ENCODE results near the gene CTNNA1. TPM values are rescaled to one million over a fixed set of nuclear protein-coding genes. Genes with fewer than 3 reads are reported as not detected.

The CTNNA1 gene
- total and polyA plus RNA-seq, 2 experiments from 2014 or later = 194 to 393 TPM

GRCh38 chr5:138972836-138973235, 219.6 kb downstream of the CTNNA1 start:
- H3K79me2 ChIP-seq (ENCODE audit: insufficient read depth) = no peaks in the 10 kb centered on the region
- no peak overlapping the region for H3K27ac ChIP-seq
- H2AFZ ChIP-seq = no peak overlapping the region
- no peaks in the 10 kb centered on the region for H3K9me3 ChIP-seq (ENCODE audit: low read depth)
- WGBS, 2 experiments (ENCODE audit: low coverage in 1 of 2, low lambda C conversion rate in 2 of 2, missing lambda C conversion rate in 2 of 2) = 77 to 81% methylated on average over 4 of the region's 4 CpGs
- in situ Hi-C loops (cut with MboI) = no loop called here
- no peak for DNase-seq
- no peaks in the 10 kb centered on the region for H4K20me1 ChIP-seq (ENCODE audit: insufficient read depth)
- no peak overlapping the region for H3K4me2 ChIP-seq (ENCODE audit: unreplicated experiment)
- no peak overlapping the region for H3K4me3 ChIP-seq
- H3F3A ChIP-seq (ENCODE audit: insufficient read depth) = peaks cover 22% of the 10 kb centered on the region
- H3K9me2 ChIP-seq (ENCODE audit: insufficient read depth) = no peaks in the 10 kb centered on the region
- H3K27me3 ChIP-seq (replicated peaks; ENCODE audit: insufficient read depth) = no peaks in the 10 kb centered on the region
- TF ChIP-seq EZH2phosphoT487 (IDR thresholded peaks at IDR 0.05; ENCODE audit: insufficient read depth, low read depth) = no peak
- no peak for TF ChIP-seq EZH2 (IDR thresholded peaks at IDR 0.05; ENCODE audit: insufficient read depth, poor library complexity, severe bottlenecking)
- H3K4me1 ChIP-seq (ENCODE audit: insufficient read depth) = peaks cover 32% of the 10 kb centered on the region
- H3K9ac ChIP-seq = no peak overlapping the region
- no peaks in the 10 kb centered on the region for H3K36me3 ChIP-seq (ENCODE audit: low read depth)

GRCh38 chr5:138974227-138975063, 221.2 kb downstream of the CTNNA1 start:
- Histone ChIP-seq H3K4me2 (ENCODE audit: unreplicated experiment) (peak overlapping the region; percentile 45), H3F3A (ENCODE audit: insufficient read depth) (peaks cover 27% of the 10 kb centered on the region), H3K9ac (peak overlapping the region; percentile 39), H2AFZ (peak overlapping the region; percentile 26), H3K36me3 (ENCODE audit: low read depth) (no peaks in the 10 kb centered on the region), H3K27ac (peak overlapping the region; percentile 74), H3K79me2 (ENCODE audit: insufficient read depth) (no peaks in the 10 kb centered on the region), H3K9me2 (ENCODE audit: insufficient read depth) (no peaks in the 10 kb centered on the region), H3K27me3 (replicated peaks; ENCODE audit: insufficient read depth) (no peaks in the 10 kb centered on the region), H3K4me1 (ENCODE audit: insufficient read depth) (peaks cover 37% of the 10 kb centered on the region), H4K20me1 (ENCODE audit: insufficient read depth) (no peaks in the 10 kb centered on the region), H3K9me3 (ENCODE audit: low read depth) (no peaks in the 10 kb centered on the region), H3K4me3 (0 out of 2 replicates have a peak overlapping the region, but pooled peaks have one; percentile 5)
- no peak for TF ChIP-seq EZH2phosphoT487 (IDR thresholded peaks at IDR 0.05; ENCODE audit: insufficient read depth, low read depth)
- no peak for TF ChIP-seq EZH2 (IDR thresholded peaks at IDR 0.05; ENCODE audit: insufficient read depth, poor library complexity, severe bottlenecking)
- DNase-seq = peak; percentile 87
- WGBS, 2 experiments (ENCODE audit: low coverage in 1 of 2, low lambda C conversion rate in 2 of 2, missing lambda C conversion rate in 2 of 2) = 3 to 4% methylated on average over 8 of the region's 8 CpGs
- in situ Hi-C loops (cut with MboI) = no loop called here

GRCh38 chr5:138975098-138975847, 222.0 kb downstream of the CTNNA1 start:
- Histone ChIP-seq H4K20me1 (ENCODE audit: insufficient read depth) (no peaks in the 10 kb centered on the region), H3K27ac (peak overlapping the region; percentile 74), H3K27me3 (replicated peaks; ENCODE audit: insufficient read depth) (no peaks in the 10 kb centered on the region), H3K79me2 (ENCODE audit: insufficient read depth) (no peaks in the 10 kb centered on the region), H3K36me3 (ENCODE audit: low read depth) (no peaks in the 10 kb centered on the region), H3F3A (ENCODE audit: insufficient read depth) (peaks cover 27% of the 10 kb centered on the region), H3K9me2 (ENCODE audit: insufficient read depth) (no peaks in the 10 kb centered on the region), H3K9ac (peak overlapping the region; percentile 39), H2AFZ (peak overlapping the region; percentile 26), H3K4me2 (ENCODE audit: unreplicated experiment) (peak overlapping the region; percentile 45), H3K9me3 (ENCODE audit: low read depth) (no peaks in the 10 kb centered on the region), H3K4me1 (ENCODE audit: insufficient read depth) (peaks cover 41% of the 10 kb centered on the region), H3K4me3 (no peak overlapping the region)
- TF ChIP-seq EZH2phosphoT487 (IDR thresholded peaks at IDR 0.05; ENCODE audit: insufficient read depth, low read depth) (no peak), EZH2 (IDR thresholded peaks at IDR 0.05; ENCODE audit: insufficient read depth, poor library complexity, severe bottlenecking) (no peak)
- DNase-seq = peak; percentile 87
- WGBS, 2 experiments (ENCODE audit: low coverage in 1 of 2, low lambda C conversion rate in 2 of 2, missing lambda C conversion rate in 2 of 2) = 55 to 57% methylated on average over 10 of the region's 10 CpGs
- in situ Hi-C loops (cut with MboI) = no loop called here

GRCh38 chr5:138978080-138978479, 224.9 kb downstream of the CTNNA1 start:
- H3K9me3 ChIP-seq (ENCODE audit: low read depth) = no peaks in the 10 kb centered on the region
- TF ChIP-seq EZH2phosphoT487 (IDR thresholded peaks at IDR 0.05; ENCODE audit: insufficient read depth, low read depth) (no peak), EZH2 (IDR thresholded peaks at IDR 0.05; ENCODE audit: insufficient read depth, poor library complexity, severe bottlenecking) (no peak)
- H2AFZ ChIP-seq = no peak overlapping the region
- no peak overlapping the region for H3K4me3 ChIP-seq
- H3K9ac ChIP-seq = no peak overlapping the region
- peak overlapping the region; percentile 66 for H3K4me2 ChIP-seq (ENCODE audit: unreplicated experiment)
- H3K4me1 ChIP-seq (ENCODE audit: insufficient read depth) = peaks cover 61% of the 10 kb centered on the region
- no peaks in the 10 kb centered on the region for H3K9me2 ChIP-seq (ENCODE audit: insufficient read depth)
- no peak overlapping the region for H3K27ac ChIP-seq
- DNase-seq = peak; percentile 36
- no peaks in the 10 kb centered on the region for H3K36me3 ChIP-seq (ENCODE audit: low read depth)
- in situ Hi-C loops (cut with MboI) = no loop called here
- H3F3A ChIP-seq (ENCODE audit: insufficient read depth) = peaks cover 42% of the 10 kb centered on the region
- 74 to 88% methylated on average over 1 of the region's 1 CpG for WGBS, 2 experiments (ENCODE audit: low coverage in 1 of 2, low lambda C conversion rate in 2 of 2, missing lambda C conversion rate in 2 of 2)
- no peaks in the 10 kb centered on the region for H3K27me3 ChIP-seq (replicated peaks; ENCODE audit: insufficient read depth)
- H3K79me2 ChIP-seq (ENCODE audit: insufficient read depth) = no peaks in the 10 kb centered on the region
- H4K20me1 ChIP-seq (ENCODE audit: insufficient read depth) = no peaks in the 10 kb centered on the region
